Suprapubic skin (tissue), 4 donors: Measurements from ENCODE around the gene FMN1.

Source experiments
- CTCF ChIP-seq, 2 donors: fragments of 200-600 bp in 1 of 2; fragments of 450-650 bp in 1 of 2; sonication (generic) in 1 of 2; IDR thresholded peaks; one replicate each; pipeline ENCODE4 v1.5.1; 2016 to 2019; ENCODE audit warnings: antibody characterized with exemption in 2 of 2, mild to moderate bottlenecking in 1 of 2, moderate library complexity in 1 of 2
- POLR2A ChIP-seq, 2 donors: fragments of 450-650 bp; IDR thresholded peaks; one replicate each; pipeline ENCODE4 v1.6.1; 2017; ENCODE audit warnings: antibody characterized with exemption in 2 of 2, mild to moderate bottlenecking in 2 of 2, moderate library complexity in 2 of 2
- POLR2AphosphoS5 ChIP-seq, 3 donors: sonication (generic); formaldehyde crosslinking; IDR thresholded peaks; one replicate each; pipeline ENCODE4 v1.6.1; 2017; ENCODE audit warnings: antibody characterized with exemption in 3 of 3

- TF ChIP-seq CTCF (IDR thresholded peaks at IDR 0.05), result no peak
- TF ChIP-seq POLR2A (IDR thresholded peaks at IDR 0.05), result no peak
- TF ChIP-seq POLR2AphosphoS5 (IDR thresholded peaks at IDR 0.05), result no peak
Measured at GRCh38 chr15:33157371-33158037, 37.0 kb downstream of the FMN1 start.
